Measurements from ENCODE around the gene RNF144A.
A peak's percentile ranks its signal among the peaks of the same experiment; 100 is the strongest.
"Not testable (repeated sequence)": the region's sequence is repeated elsewhere in the genome, so short reads cannot be mapped to it uniquely, and the experiment has no call there.

RNF144A gene

GRCh38 chr2:6973895-6974545 is 56.8 kb downstream of the RNF144A start:
- no peak for DNase-seq

GRCh38 chr2:6975988-6976387 is 58.8 kb downstream of the RNF144A start:
- no peak for DNase-seq

- no peak for DNase-seq
Observed at GRCh38 chr2:6977113-6977741, 60.0 kb downstream of the RNF144A start.

GRCh38 chr2:6977786-6978185 is 60.6 kb downstream of the RNF144A start:
- no peak for DNase-seq

- DNase-seq, result no peak
Observed at GRCh38 chr2:6978991-6979390, 61.8 kb downstream of the RNF144A start.

- DNase-seq, result no peak
Observed at GRCh38 chr2:6982449-6982848, 65.2 kb downstream of the RNF144A start.

GRCh38 chr2:6982934-6983589 is 65.8 kb downstream of the RNF144A start:
- no peak for DNase-seq

GRCh38 chr2:6986301-6986911 is 69.2 kb downstream of the RNF144A start:
- peak in 1 of 2 experiments; percentile 13 for DNase-seq

- DNase-seq, result no peak
Observed at GRCh38 chr2:6986912-6987361, 69.7 kb downstream of the RNF144A start.

GRCh38 chr2:6990871-6991270 is 73.7 kb downstream of the RNF144A start:
- no peak for DNase-seq

- DNase-seq, result no peak
Observed at GRCh38 chr2:6992794-6993228, 75.6 kb downstream of the RNF144A start.

- no peak for DNase-seq
Observed at GRCh38 chr2:6993229-6993640, 76.0 kb downstream of the RNF144A start.

- no peak for DNase-seq
Observed at GRCh38 chr2:6993936-6994335, 76.7 kb downstream of the RNF144A start.

GRCh38 chr2:6994536-6995128 is 77.4 kb downstream of the RNF144A start:
- DNase-seq, result no peak

- no peak for DNase-seq
Observed at GRCh38 chr2:6995391-6996097, 78.3 kb downstream of the RNF144A start.

- peak in 1 of 2 experiments; percentile 18 for DNase-seq
Observed at GRCh38 chr2:6999211-6999877, 82.1 kb downstream of the RNF144A start.

- not testable (repeated sequence) for DNase-seq
Observed at GRCh38 chr2:7001395-7001794, 84.2 kb downstream of the RNF144A start.

GRCh38 chr2:7003895-7004294 is 86.7 kb downstream of the RNF144A start:
- no peak for DNase-seq

- DNase-seq, result peak; percentile 87 to 88
Observed at GRCh38 chr2:7004636-7005035, 87.4 kb downstream of the RNF144A start.

GRCh38 chr2:7007488-7007845 is 90.3 kb downstream of the RNF144A start:
- peak in 1 of 2 experiments; percentile 42 for DNase-seq

GRCh38 chr2:7007846-7008741 is 90.9 kb downstream of the RNF144A start:
- peak; percentile 92 to 96 for DNase-seq

All from Kasumi-1 (cell line).